Lower leg skin (tissue), 4 donors: ENCODE data around the gene SH3GLB1. TPM values are rescaled to one million over a fixed set of nuclear protein-coding genes. Genes with fewer than 3 reads are reported as not detected.
A peak's percentile ranks its signal among the peaks of the same experiment; 100 is the strongest.

Experiments used
- DNase-seq, 2 donors: peaks; one replicate each; pipeline ENCODE4 v3.0.0-alpha.2; 2019; ENCODE audit warnings: low spot score in 2 of 2
- H3K4me3 ChIP-seq: fragments of 200-600 bp; sonication (generic); 2 replicates; pipeline ENCODE4 v1.5.1; 2017; ENCODE audit warnings: mild to moderate bottlenecking, low read depth; ENCODE audit not compliant: poor library complexity, severe bottlenecking
- CTCF ChIP-seq, 3 donors: fragments of 450-650 bp; IDR thresholded peaks; one replicate each; pipeline ENCODE4 v1.5.1; 2016; ENCODE audit warnings: antibody characterized with exemption in 3 of 3, mild to moderate bottlenecking in 3 of 3, moderate library complexity in 2 of 3
- POLR2A ChIP-seq, 2 donors: fragments of 450-650 bp; IDR thresholded peaks; one replicate each; pipeline ENCODE4 v1.6.1; 2016 to 2017; ENCODE audit warnings: antibody characterized with exemption in 2 of 2, mild to moderate bottlenecking in 1 of 2, moderate library complexity in 1 of 2
- WGBS, 2 donors: methylation state at CpG; one replicate each; pipeline ENCODE4 v1.1.5; 2018; 5-methylcytosine and 5-hydroxymethylcytosine counted together
- intact Hi-C: fragments of 100-400 bp; cut with DNase I; formaldehyde crosslinking; loops from one replicate; pipeline ENCODE4 v1.15.0; 2023; ENCODE audit warnings: low total_unique reads
- total RNA-seq, 4 donors: library from RNA; depleted of rRNA; stranded (reverse); fragments of >200 nt; gene quantifications; one replicate each; pipeline ENCODE4 v1.1.0, GENCODE V29; 2016

Gene SH3GLB1
- total RNA-seq, 4 donors from 2014 or later = 37.1 to 58.1 (median 42.3) TPM

GRCh38 chr1:86765674-86766073, 61.3 kb downstream of the SH3GLB1 start:
- TF ChIP-seq CTCF (IDR thresholded peaks at IDR 0.05) (no peak), POLR2A (IDR thresholded peaks at IDR 0.05) (no peak)
- WGBS, 2 donors = 91 to 95% methylated on average over 2 of the region's 2 CpGs
- H3K4me3 ChIP-seq = no peak overlapping the region
- intact Hi-C loops = no loop called here
- no peak for DNase-seq

- TF ChIP-seq CTCF (IDR thresholded peaks at IDR 0.05) (no peak), POLR2A (IDR thresholded peaks at IDR 0.05) (no peak)
- intact Hi-C loops = no loop called here
- H3K4me3 ChIP-seq = no peak overlapping the region
- no peak for DNase-seq
Observed at GRCh38 chr1:86768554-86768953, 64.2 kb downstream of the SH3GLB1 start.

- no peak for DNase-seq
- intact Hi-C loops = no loop called here
- 92 to 94% methylated on average over 4 of the region's 4 CpGs for WGBS, 2 donors
- H3K4me3 ChIP-seq = no peak overlapping the region
- TF ChIP-seq POLR2A (IDR thresholded peaks at IDR 0.05) = no peak
- TF ChIP-seq CTCF (IDR thresholded peaks at IDR 0.05) = no peak
Observed at GRCh38 chr1:86769065-86769464, 64.7 kb downstream of the SH3GLB1 start.

GRCh38 chr1:86773341-86774288, 69.2 kb downstream of the SH3GLB1 start:
- DNase-seq = no peak
- WGBS, 2 donors = 62 to 65% methylated on average over 5 of the region's 5 CpGs
- intact Hi-C loops = no loop called here
- no peak for TF ChIP-seq CTCF (IDR thresholded peaks at IDR 0.05)
- TF ChIP-seq POLR2A (IDR thresholded peaks at IDR 0.05) = no peak
- no peak overlapping the region for H3K4me3 ChIP-seq

- WGBS, 2 donors = 41 to 42% methylated on average over 11 of the region's 11 CpGs
- DNase-seq = peak in 1 of 2 donors; percentile 54
- intact Hi-C loops = no loop called here
- H3K4me3 ChIP-seq = no peak overlapping the region
- TF ChIP-seq POLR2A (IDR thresholded peaks at IDR 0.05) (no peak), CTCF (IDR thresholded peaks at IDR 0.05) (no peak)
Observed at GRCh38 chr1:86774305-86775295, 70.2 kb downstream of the SH3GLB1 start.
